Uterus (tissue), 2 donors: ENCODE measurements around the gene LACTB.

Source experiments
- POLR2A ChIP-seq, 2 donors: fragments of 450-650 bp; IDR thresholded peaks; one replicate each; pipeline ENCODE4 v1.6.1; 2016; ENCODE audit warnings: antibody characterized with exemption in 2 of 2, mild to moderate bottlenecking in 1 of 2, moderate library complexity in 1 of 2
- TF ChIP-seq, protein P1 (sequence below), 4 experiments: fragments of 200-600 bp in 2 of 4; fragments of 450-650 bp in 2 of 4; sonication (generic) in 2 of 4; IDR thresholded peaks; one replicate each; pipeline ENCODE4 v1.5.1; 2016 to 2019; ENCODE audit warnings: antibody characterized with exemption in 4 of 4, mild to moderate bottlenecking in 2 of 4, moderate library complexity in 1 of 4

DNA sequence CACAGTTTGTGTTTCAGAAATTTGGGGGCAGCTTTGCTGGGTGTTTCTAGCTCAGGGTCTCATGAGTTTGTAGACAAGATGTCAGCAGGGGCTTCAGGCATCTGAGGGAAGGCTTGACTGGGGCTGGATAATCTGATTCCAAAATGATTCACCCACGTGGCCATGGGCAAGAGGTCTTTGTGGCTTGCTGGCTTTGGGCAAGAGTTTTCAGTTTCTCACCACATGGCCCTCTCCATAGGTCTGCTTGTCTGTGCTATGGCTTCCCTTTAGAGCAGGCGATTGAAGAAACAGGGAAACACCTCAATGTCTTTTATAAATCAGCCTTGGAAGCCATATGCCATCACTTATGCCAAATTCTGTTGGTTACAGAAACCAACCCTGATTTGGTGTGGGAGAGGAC, 23.8 kb downstream of the LACTB start:
- no peak for TF ChIP-seq POLR2A (IDR thresholded peaks at IDR 0.05)
- TF ChIP-seq, protein P1, sequence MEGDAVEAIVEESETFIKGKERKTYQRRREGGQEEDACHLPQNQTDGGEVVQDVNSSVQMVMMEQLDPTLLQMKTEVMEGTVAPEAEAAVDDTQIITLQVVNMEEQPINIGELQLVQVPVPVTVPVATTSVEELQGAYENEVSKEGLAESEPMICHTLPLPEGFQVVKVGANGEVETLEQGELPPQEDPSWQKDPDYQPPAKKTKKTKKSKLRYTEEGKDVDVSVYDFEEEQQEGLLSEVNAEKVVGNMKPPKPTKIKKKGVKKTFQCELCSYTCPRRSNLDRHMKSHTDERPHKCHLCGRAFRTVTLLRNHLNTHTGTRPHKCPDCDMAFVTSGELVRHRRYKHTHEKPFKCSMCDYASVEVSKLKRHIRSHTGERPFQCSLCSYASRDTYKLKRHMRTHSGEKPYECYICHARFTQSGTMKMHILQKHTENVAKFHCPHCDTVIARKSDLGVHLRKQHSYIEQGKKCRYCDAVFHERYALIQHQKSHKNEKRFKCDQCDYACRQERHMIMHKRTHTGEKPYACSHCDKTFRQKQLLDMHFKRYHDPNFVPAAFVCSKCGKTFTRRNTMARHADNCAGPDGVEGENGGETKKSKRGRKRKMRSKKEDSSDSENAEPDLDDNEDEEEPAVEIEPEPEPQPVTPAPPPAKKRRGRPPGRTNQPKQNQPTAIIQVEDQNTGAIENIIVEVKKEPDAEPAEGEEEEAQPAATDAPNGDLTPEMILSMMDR (IDR thresholded peaks at IDR 0.05): no peak
